HG02642 (cell line): Measurements from ENCODE around the gene NGF.

Experiments
- ATAC-seq: cut with Tn5 transposase; IDR thresholded peaks from one replicate; pipeline ENCODE4 v1.9.1; 2021; ENCODE audit warnings: mild to moderate bottlenecking; ENCODE audit not compliant: unreplicated experiment, poor library complexity

NGF gene

GRCh38 chr1:115284209-115284608 lies 53.8 kb downstream of the NGF start:
- ATAC-seq = no peak

DNA sequence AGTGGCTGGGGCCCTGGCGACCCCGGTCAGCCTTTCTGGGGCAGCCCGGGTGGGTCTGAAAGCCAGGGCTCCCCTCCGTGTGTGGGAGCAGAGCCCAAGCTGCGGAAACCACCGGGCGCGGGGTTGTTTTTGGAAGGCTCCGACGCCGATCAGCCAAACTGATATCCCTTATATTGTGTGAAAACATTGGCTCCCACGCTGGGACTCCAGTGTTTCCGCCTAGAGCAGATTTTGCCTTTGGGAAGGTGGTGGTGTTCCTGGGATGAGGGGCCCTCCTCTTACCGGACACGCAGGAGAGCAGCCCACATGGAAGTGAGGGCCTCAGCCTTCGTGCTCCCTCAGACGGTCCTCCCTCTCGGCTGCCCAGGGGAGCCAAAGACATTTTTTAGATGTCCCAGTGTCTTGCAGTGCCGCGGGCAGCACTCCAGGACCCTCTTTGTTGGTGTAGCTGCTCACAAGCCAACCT lies 54.3 kb downstream of the NGF start:
- no peak for ATAC-seq

GRCh38 chr1:115283249-115283648 lies 54.8 kb downstream of the NGF start:
- no peak for ATAC-seq

GRCh38 chr1:115282807-115283208 lies 55.2 kb downstream of the NGF start:
- no peak for ATAC-seq

GRCh38 chr1:115281143-115281542 lies 56.9 kb downstream of the NGF start:
- no peak for ATAC-seq

DNA sequence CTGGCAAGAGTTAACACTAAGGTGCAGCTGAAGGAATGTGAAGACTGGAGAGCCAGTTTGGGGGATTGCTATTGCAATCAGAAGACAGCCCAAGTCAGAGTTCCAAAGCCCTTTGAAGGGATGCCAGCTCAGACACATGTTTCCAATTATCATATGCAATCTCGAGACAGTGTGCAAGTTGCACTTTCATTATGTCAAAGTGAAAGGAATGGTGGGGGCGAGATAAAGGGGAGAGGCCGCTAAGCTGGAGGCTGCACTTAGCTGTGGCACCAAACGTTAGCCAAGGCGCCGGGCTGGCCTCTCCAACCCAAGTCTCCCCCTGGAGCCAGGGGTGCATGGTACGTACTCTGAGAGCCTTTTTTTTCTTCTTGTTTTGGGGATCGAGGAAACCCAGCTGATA lies 58.0 kb downstream of the NGF start:
- no peak for ATAC-seq

DNA sequence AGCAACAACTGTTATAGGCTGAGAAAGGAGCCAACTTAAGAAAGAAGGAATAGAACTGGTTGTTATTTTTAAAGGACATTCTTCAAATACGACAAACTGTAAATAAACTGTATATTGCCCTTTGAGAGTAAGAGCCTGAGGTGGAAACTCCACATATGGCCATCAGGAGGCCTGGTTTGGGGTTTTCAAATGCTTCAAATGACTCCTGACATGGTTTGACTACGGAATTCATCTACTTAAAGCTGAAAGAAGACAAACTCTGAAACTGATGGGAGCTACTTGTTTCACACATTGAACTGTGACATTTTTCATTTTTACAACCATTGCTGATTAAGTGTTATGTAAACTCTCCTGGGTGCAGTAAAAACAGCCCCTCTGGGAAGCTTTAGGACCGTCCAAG lies 59.8 kb downstream of the NGF start:
- ATAC-seq = no peak

DNA sequence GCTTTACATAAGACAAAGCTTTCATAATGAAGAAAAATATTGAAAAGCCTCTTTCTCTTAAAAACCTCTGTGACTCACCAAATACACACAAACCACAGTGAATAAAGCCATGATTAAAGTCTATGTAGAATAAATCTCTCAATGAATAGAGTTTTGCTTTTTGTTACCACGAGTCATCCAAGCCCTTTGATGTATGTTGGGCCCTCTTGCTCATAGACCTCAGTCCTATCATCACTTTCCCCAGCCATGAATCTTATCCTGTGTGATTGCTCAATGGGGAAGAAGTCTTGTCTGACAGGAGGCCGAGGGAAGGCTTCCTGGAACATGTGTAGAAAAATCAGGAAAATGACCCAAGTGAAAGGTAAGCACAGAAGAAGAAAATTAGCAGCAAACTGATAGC lies 60.8 kb downstream of the NGF start:
- ATAC-seq = no peak

DNA sequence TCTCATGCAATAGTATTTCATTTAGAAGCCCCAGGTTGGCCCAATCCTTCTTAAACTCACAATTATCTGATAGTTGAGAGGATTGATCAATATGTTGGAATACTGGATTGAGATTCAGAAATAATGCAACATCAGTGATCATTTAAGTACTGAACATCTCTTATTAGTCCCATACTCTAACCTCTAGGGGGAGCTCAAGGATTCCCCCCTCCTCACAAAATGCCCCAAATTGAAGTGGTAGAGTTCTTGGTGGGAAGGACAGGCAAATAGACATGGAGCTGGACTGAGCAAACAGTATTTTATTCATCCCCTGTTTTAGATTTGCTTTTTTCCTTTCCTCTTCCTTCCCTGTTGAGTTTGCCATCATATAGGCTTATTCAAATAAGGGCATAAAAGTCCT lies 62.8 kb downstream of the NGF start:
- no peak for ATAC-seq

GRCh38 chr1:115274467-115274866 lies 63.6 kb downstream of the NGF start:
- ATAC-seq = no peak

DNA sequence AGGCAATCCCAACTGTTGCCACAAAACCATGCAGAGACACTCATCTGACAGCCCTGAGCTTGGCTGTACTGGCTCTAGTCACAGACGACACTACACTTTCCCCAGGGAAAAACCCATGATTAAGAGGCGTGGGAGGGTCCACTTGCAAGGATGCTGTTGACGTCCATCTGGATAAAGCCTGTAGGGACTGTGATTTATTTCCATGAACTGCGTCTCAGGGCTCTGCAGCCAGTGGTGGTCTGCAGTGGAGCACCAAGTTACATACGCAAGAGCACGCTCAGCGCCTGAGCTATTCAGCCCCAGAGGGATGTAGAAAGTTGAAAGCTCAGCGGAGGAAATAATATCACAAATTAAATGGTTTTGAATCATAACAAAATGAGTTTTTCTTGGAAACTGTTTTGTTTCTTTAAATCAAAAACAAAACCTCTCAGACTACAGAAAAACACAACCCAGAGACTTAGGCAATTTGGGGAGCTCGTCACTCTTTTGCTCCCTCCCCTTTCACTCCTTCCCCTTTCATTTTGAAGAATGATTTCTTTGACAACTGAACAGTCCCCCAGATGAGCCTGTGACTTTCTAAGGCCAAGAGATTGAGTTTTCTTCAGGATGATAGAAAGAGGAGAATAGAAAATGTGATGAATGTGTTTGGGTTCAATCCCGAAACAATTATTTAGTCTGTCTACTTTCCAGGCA lies 71.2 kb downstream of the NGF start:
- no peak for ATAC-seq

DNA sequence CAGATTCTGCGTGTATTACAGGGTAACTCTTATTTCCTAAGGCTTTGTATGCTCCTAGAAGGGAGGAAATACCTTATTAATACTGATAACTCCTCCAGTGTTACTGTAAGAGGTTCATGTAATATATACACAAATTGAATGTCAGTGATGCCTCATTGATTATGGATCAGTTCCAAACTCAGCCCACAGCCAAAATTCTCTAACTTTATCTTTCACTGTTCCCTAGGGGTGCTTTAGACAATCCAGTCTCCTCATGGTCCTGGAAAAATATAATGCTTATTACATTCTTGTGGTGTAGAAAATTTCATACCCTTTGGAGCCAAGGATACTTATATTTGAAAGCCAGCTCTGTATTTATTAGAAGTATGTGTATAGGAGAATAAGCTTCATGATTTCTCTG lies 73.0 kb downstream of the NGF start:
- no peak for ATAC-seq

DNA sequence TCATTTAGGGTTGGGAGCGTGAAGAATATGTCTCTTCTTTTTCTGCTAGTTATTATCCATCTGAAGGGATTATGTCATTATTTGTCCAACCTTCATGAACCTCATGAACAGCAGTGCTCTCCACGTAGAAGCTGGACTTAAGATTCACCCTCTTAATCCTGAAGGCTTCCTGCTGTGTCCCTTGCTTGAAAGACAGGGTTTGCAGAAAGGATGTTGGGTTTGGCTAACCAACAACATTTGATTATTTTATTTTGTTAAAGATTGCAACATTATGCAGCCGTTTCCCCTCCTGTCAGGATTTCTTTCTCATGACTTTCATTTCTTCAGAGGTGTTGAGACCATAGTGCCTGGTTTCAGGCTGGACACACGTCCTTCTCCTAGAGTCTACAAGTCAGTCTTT lies 75.2 kb downstream of the NGF start:
- no peak for ATAC-seq

DNA sequence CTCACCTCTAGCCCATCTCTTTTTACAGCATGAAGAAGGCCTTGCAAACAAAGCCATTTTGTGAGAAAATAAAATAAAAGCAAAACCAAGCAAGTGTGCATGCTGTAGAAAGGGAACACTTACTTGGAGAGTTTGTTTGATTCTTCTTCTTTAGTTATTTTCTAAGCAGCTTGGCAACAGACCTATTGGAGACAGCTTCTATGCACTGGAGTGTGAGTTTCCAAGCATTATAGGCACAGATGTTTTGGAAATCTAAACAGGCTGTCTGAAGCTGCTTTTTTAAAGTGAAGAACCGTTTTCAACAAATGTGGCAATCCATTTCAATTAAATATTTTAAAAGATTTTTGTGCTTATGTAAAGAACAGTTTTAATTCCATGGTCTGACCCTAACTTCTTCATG lies 76.6 kb downstream of the NGF start:
- no peak for ATAC-seq

- no peak for ATAC-seq
These were observed 79.7 kb downstream of the NGF start for GRCh38 chr1:115258302-115258866.

DNA sequence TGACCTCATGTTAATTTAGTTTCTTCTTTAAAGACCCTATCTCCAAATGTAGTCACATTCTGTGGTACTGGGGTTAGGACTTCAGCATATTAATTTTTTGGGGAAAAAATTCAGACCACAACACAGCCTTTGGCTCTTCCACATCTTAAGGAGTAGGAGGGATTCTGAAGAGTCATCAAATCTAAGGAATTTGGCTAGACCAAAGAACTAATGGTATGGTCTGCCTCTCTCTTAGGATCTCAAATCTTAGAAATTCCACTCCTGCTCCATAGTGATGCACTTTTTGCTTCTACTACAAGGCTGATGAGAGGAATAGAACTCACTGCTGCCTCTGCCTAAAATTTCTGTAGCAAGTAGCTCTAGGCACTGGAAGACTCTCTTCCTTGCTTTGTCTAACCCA lies 80.5 kb downstream of the NGF start:
- no peak for ATAC-seq

GRCh38 chr1:115255154-115255553 lies 82.9 kb downstream of the NGF start:
- no peak for ATAC-seq

DNA sequence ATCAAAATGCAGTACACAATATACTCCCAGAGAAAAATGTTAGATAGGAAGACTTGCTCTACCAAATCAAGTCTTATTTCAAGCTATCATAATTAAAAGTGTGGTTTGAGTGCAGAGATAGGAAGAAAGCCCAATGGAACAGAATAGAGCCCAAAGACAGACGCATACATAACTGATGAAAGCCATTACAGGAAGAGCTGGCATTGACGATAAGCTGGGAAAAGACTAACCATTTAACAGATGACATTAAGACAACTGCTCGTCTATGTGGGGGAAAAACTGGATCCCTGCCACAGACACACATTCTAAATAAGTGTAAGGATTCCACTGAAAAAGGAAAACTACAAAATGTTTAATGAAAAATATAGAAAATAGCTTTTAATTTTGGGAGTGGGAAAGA lies 85.5 kb downstream of the NGF start:
- ATAC-seq = no peak

- ATAC-seq = no peak
These were observed 86.2 kb downstream of the NGF start for GRCh38 chr1:115251856-115252255.

DNA sequence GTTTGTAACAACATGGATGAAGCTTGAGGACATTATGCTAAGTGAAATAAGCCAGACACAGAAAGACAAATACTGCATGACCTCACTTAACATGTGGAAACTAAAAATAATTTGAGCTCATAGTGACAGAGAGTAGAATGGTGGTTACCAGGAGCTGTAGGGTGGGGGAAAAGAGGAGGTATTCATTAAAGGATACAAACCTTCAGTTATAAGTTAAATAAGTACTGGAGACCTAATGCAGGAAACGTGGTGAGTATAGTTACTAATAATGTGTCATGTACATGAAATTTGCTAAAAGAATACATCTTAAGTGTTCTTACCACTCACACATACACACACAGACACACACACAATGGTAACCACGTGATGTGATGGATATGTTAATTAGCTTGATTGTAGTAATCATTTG lies 86.7 kb downstream of the NGF start:
- no peak for ATAC-seq

DNA sequence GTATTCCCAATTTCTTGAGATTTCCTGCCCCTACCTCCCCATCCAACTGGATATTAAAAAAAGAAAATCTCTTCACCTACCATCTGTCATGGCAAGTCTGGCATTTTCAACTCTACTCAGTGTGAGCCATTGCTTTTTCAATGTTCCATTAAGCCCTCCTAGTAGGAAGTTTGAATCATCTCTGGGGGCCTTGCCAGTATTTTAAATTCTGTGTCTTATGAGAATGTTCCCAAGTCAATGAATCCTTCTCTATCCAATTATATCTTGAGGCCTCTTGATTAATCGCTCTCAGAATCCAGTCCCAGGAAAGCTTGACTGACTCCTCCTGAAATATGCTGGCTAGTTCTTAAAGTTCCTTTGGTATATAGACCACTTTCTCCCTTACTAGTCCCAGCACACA lies 91.5 kb downstream of the NGF start:
- no peak for ATAC-seq

DNA sequence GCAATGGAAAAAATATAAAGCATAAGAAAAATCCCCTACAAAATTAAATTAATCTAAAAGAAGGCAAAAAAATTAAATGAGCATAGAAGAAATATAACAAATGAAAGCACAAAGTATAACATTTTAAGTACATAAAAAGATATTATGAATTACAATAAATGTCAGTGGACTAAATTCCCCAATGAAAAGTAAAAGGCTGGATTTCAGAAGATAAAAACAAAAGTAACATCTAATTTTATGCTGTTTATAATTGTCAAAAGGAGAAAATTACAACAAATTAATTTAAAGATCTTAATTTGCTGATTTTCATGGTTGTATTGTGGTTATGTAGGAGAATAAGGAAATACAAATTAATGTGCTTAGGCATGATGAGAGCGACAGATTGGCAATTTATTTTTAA lies 92.8 kb downstream of the NGF start:
- ATAC-seq = no peak
